DND-41 (cell line): Measurements from ENCODE around the gene DENR.

ENCODE experiments used
- ATAC-seq: fragments of 200-7000 bp; cut with Tn5 transposase; 3 replicates; pipeline ENCODE4 v1.9.1; 2021; ENCODE audit warnings: low read depth; ENCODE audit not compliant: insufficient read depth
- DNase-seq: peaks from one replicate; pipeline ENCODE4 v3.0.0-alpha.2; 2020
- H2AFZ ChIP-seq: 2 replicates; pipeline ENCODE4 v1.6.0; 2012; ENCODE audit warnings: low read depth, low read length
- H3K27ac ChIP-seq: 2 replicates; pipeline ENCODE4 v1.5.1; 2012; ENCODE audit warnings: low read length, inconsistent platforms
- H3K27me3 ChIP-seq: fragments of 200-600 bp; sonication (generic); 2 replicates; pipeline ENCODE4 v1.6.0; 2012; ENCODE audit warnings: low read length, mild to moderate bottlenecking, inconsistent platforms; ENCODE audit not compliant: insufficient read depth, poor library complexity
- H3K36me3 ChIP-seq: 2 replicates; pipeline ENCODE4 v1.5.1; 2012; ENCODE audit warnings: low read length, inconsistent platforms; ENCODE audit not compliant: insufficient read depth
- H3K4me1 ChIP-seq: 2 replicates; pipeline ENCODE4 v1.5.1; 2012; ENCODE audit warnings: mild to moderate bottlenecking, low read length; ENCODE audit not compliant: insufficient read depth
- H3K4me2 ChIP-seq: 2 replicates; pipeline ENCODE4 v1.6.0; 2012; ENCODE audit warnings: mild to moderate bottlenecking, moderate library complexity, low read length, inconsistent platforms; ENCODE audit not compliant: insufficient read depth
- H3K4me3 ChIP-seq, 2 experiments: fragments of 200-600 bp in 1 of 2; shearing (Covaris generic) in 1 of 2; 2 replicates each; pipeline ENCODE4 v1.5.1; 2012 to 2016; ENCODE audit warnings: inconsistent platforms in 2 of 2, low read length in 2 of 2, mild to moderate bottlenecking in 2 of 2, low read depth in 1 of 2, moderate library complexity in 1 of 2
- H3K79me2 ChIP-seq: 2 replicates; pipeline ENCODE4 v1.6.0; 2012; ENCODE audit warnings: low read length, inconsistent platforms; ENCODE audit not compliant: insufficient read depth
- H3K9ac ChIP-seq: 2 replicates; pipeline ENCODE4 v1.6.0; 2012; ENCODE audit warnings: low read depth, mild to moderate bottlenecking, inconsistent platforms, low read length, moderate library complexity
- H3K9me3 ChIP-seq: 2 replicates; pipeline ENCODE4 v1.5.1; 2012; ENCODE audit warnings: low read length, moderate library complexity, mild to moderate bottlenecking, inconsistent platforms; ENCODE audit not compliant: insufficient read depth, severe bottlenecking
- H4K20me1 ChIP-seq: 2 replicates; pipeline ENCODE4 v1.6.0; 2012; ENCODE audit warnings: low read length; ENCODE audit not compliant: insufficient read depth
- EZH2 ChIP-seq: IDR thresholded peaks from 3 replicates; pipeline ENCODE4 v1.6.1; 2012; ENCODE audit warnings: borderline replicate concordance, low read depth, mild to moderate bottlenecking, moderate library complexity, low read length, inconsistent platforms; ENCODE audit not compliant: severe bottlenecking
- TF ChIP-seq, protein P1 (sequence below): IDR thresholded peaks from 2 replicates; pipeline ENCODE4 v1.5.1; 2012; ENCODE audit warnings: borderline replicate concordance, low read length, moderate library complexity, mild to moderate bottlenecking; ENCODE audit not compliant: poor library complexity, severe bottlenecking; ENCODE audit errors: extremely low read depth

The DENR gene

DNA sequence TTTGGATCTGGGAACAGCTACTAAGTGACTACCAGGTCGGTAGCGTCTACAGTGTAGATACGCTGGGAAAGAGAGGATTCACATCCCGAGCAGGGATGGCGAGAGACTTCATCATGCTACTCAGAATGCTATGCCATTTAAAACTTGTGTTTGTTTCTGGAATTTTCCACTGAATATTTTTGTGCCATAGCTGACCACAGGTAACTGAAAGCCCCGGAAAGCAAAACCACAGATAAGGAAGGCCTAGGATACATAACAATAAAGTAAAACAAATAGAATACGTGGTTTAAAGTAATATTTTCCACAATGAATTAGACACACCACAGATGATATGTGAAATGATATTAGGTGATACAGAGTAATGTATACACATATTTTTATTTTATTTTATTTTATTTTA lies 14.1 kb upstream of the DENR start:
- ATAC-seq (no peak), DNase-seq (no peak)
- H4K20me1 ChIP-seq = no peaks in the 10 kb centered on the region
- H3K27me3 ChIP-seq = no peaks in the 10 kb centered on the region
- no peak overlapping the region for H2AFZ ChIP-seq
- H3K4me1 ChIP-seq = no peaks in the 10 kb centered on the region
- TF ChIP-seq, protein P1, sequence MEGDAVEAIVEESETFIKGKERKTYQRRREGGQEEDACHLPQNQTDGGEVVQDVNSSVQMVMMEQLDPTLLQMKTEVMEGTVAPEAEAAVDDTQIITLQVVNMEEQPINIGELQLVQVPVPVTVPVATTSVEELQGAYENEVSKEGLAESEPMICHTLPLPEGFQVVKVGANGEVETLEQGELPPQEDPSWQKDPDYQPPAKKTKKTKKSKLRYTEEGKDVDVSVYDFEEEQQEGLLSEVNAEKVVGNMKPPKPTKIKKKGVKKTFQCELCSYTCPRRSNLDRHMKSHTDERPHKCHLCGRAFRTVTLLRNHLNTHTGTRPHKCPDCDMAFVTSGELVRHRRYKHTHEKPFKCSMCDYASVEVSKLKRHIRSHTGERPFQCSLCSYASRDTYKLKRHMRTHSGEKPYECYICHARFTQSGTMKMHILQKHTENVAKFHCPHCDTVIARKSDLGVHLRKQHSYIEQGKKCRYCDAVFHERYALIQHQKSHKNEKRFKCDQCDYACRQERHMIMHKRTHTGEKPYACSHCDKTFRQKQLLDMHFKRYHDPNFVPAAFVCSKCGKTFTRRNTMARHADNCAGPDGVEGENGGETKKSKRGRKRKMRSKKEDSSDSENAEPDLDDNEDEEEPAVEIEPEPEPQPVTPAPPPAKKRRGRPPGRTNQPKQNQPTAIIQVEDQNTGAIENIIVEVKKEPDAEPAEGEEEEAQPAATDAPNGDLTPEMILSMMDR = no peak
- TF ChIP-seq EZH2 = no peak
- no peaks in the 10 kb centered on the region for H3K79me2 ChIP-seq
- no peak overlapping the region for H3K4me3 ChIP-seq
- no peak overlapping the region for H3K9ac ChIP-seq
- H3K36me3 ChIP-seq = no peaks in the 10 kb centered on the region
- no peak overlapping the region for H3K4me2 ChIP-seq
- no peaks in the 10 kb centered on the region for H3K9me3 ChIP-seq
- H3K27ac ChIP-seq = no peak overlapping the region

DNA sequence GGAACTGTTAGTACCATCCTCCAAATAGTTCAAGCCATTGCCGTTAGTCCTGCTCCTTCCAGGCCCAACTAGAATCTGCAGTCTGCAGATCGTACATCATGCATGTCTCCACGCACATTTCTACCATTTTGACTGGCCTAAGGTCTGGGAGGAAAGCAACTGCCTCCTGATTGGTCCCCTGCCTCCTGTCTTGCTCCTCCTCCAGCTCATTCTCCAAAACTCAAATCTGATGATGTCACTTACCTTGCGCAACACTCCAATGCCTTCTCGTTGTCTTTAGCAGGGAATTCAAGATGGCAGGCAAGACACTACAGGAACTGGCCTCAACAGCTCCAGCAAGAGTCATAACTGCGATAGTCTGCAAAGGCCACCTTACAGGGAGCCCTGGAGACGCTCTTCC lies 12.3 kb upstream of the DENR start:
- no peak overlapping the region for H3K4me2 ChIP-seq
- no peaks in the 10 kb centered on the region for H3K9me3 ChIP-seq
- peak overlapping the region; percentile 54; the same call in 1 of the 2 replicates for H2AFZ ChIP-seq
- no peaks in the 10 kb centered on the region for H3K79me2 ChIP-seq
- no peaks in the 10 kb centered on the region for H3K27me3 ChIP-seq
- DNase-seq (no peak), ATAC-seq (no peak)
- H3K9ac ChIP-seq = no peak overlapping the region
- no peak for TF ChIP-seq EZH2
- TF ChIP-seq, protein P1 = no peak
- no peaks in the 10 kb centered on the region for H3K4me1 ChIP-seq
- no peak overlapping the region for H3K27ac ChIP-seq
- no peaks in the 10 kb centered on the region for H3K36me3 ChIP-seq
- H4K20me1 ChIP-seq = no peaks in the 10 kb centered on the region
- H3K4me3 ChIP-seq = no peak overlapping the region

DNA sequence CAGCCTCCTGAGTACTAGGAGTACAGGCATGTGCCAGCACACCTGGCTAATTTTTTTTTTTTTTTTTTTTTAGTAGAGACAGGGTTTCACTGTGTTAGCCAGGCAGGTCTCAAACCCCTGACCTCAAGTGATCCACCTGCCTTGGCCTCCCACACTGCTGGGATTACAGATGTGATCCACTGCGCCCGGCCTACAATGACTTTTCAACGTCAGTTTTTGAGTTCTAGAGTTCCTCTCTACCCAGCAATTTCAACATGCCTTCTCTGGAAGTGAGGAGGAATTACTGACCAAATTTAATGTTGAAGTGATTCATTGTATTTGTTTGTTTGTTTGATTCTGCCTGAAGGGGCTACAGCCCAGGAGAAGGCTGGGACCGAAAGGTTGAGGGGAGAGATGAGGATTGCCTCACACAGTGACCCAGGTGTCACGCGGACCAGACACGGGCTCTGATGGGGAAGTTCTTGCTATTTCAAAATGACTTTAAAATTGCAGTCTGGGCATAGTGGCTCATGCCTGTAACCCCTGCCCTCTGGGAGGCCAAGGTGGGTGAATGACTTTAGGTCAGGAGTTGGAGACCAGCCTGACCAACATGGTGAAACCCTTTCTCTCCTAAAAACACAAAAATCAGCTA lies 8.6 kb upstream of the DENR start:
- DNase-seq = no peak
- no peak overlapping the region for H3K9ac ChIP-seq
- H2AFZ ChIP-seq = no peak overlapping the region
- ATAC-seq = no peak
- no peak overlapping the region for H3K27ac ChIP-seq
- no peak overlapping the region for H3K4me2 ChIP-seq
- H3K9me3 ChIP-seq = no peaks in the 10 kb centered on the region
- TF ChIP-seq, protein P1 = no peak
- no peak for TF ChIP-seq EZH2
- H3K27me3 ChIP-seq = no peaks in the 10 kb centered on the region
- H3K4me3 ChIP-seq = no peak overlapping the region
- H3K4me1 ChIP-seq = no peaks in the 10 kb centered on the region
- no peaks in the 10 kb centered on the region for H3K36me3 ChIP-seq
- no peaks in the 10 kb centered on the region for H4K20me1 ChIP-seq
- H3K79me2 ChIP-seq = no peaks in the 10 kb centered on the region
